HG02642 (cell line): Measurements from ENCODE around the gene QDPR.

Experiments
- ATAC-seq: cut with Tn5 transposase; IDR thresholded peaks from one replicate; pipeline ENCODE4 v1.9.1; 2021; ENCODE audit warnings: mild to moderate bottlenecking; ENCODE audit not compliant: unreplicated experiment, poor library complexity

QDPR gene

GRCh38 chr4:17531538-17532285 lies 19.8 kb upstream of the QDPR start:
- ATAC-seq, result no peak

- ATAC-seq, result no peak
These were observed 16.8 kb upstream of the QDPR start for GRCh38 chr4:17528551-17529165.

GRCh38 chr4:17526695-17527477 lies 15.0 kb upstream of the QDPR start:
- ATAC-seq, result no peak

- ATAC-seq, result no peak
These were observed 11.8 kb upstream of the QDPR start for GRCh38 chr4:17523662-17524061.

GRCh38 chr4:17521595-17521994 lies 9.7 kb upstream of the QDPR start:
- no peak for ATAC-seq

- ATAC-seq, result no peak
These were observed 5.8 kb upstream of the QDPR start for GRCh38 chr4:17517664-17518063.

GRCh38 chr4:17516980-17517379 lies 5.1 kb upstream of the QDPR start:
- no peak for ATAC-seq

GRCh38 chr4:17515445-17516407 lies 3.8 kb upstream of the QDPR start:
- no peak for ATAC-seq

- no peak for ATAC-seq
These were observed 3.0 kb upstream of the QDPR start, which contains the start of gene CLRN2 for GRCh38 chr4:17514865-17515264. Gene CLRN2, plus strand, starts transcription at chr4:17515165. Its CDS starts 102 bp downstream, at chr4:17515267.

GRCh38 chr4:17512973-17513665 lies 1.2 kb upstream of the QDPR start:
- no peak for ATAC-seq

GRCh38 chr4:17511509-17511949 lies 361 bp downstream of the QDPR start:
- peak; percentile 73 for ATAC-seq

GRCh38 chr4:17511051-17511450 lies 839 bp downstream of the QDPR start:
- ATAC-seq, result no peak

- no peak for ATAC-seq
These were observed 1.3 kb downstream of the QDPR start for GRCh38 chr4:17510582-17510981.

- no peak for ATAC-seq
These were observed 7.8 kb downstream of the QDPR start for GRCh38 chr4:17504081-17504480.

GRCh38 chr4:17502756-17503155 lies 9.1 kb downstream of the QDPR start:
- ATAC-seq, result no peak

- ATAC-seq, result no peak
These were observed 11.3 kb downstream of the QDPR start for GRCh38 chr4:17500574-17500973.

- ATAC-seq, result no peak
These were observed 13.9 kb downstream of the QDPR start for GRCh38 chr4:17497890-17498523.

- ATAC-seq, result no peak
These were observed 17.4 kb downstream of the QDPR start for GRCh38 chr4:17494258-17495190.
